ENCODE measurements around the gene RHOA.
"Not testable (repeated sequence)": the region's sequence is repeated elsewhere in the genome, so short reads cannot be mapped to it uniquely, and the experiment has no call there.

Gene RHOA

GRCh38 chr3:49370585-49371290, 41.0 kb downstream of the RHOA start:
- Mint-ChIP-seq H3K4me1 (peaks cover 9% of the 10 kb centered on the region), H3K27ac (peak overlapping the region; percentile 18), H3K36me3 (peaks cover 27% of the 10 kb centered on the region), H3K4me3 (no peak overlapping the region), H3K27me3 (no peaks in the 10 kb centered on the region), H3K9me3 (no peaks in the 10 kb centered on the region)
- ATAC-seq (ENCODE audit: low read depth) (no peak), DNase-seq (ENCODE audit: low spot score in 2 of 2) (no peak)

GRCh38 chr3:49362561-49362960, 49.2 kb downstream of the RHOA start:
- no peaks in the 10 kb centered on the region for H3K27me3 Mint-ChIP-seq
- H3K27ac Mint-ChIP-seq: peak overlapping the region; percentile 47
- DNase-seq (ENCODE audit: low spot score in 2 of 2) (no peak), ATAC-seq (ENCODE audit: low read depth) (no peak)
- H3K9me3 Mint-ChIP-seq: no peaks in the 10 kb centered on the region
- H3K36me3 Mint-ChIP-seq: peaks cover 12% of the 10 kb centered on the region
- H3K4me1 Mint-ChIP-seq: peaks cover 4% of the 10 kb centered on the region
- no peak overlapping the region for H3K4me3 Mint-ChIP-seq

- peaks cover 11% of the 10 kb centered on the region for H3K4me1 Mint-ChIP-seq
- H3K27me3 Mint-ChIP-seq: no peaks in the 10 kb centered on the region
- H3K36me3 Mint-ChIP-seq: peaks cover 13% of the 10 kb centered on the region
- ATAC-seq (ENCODE audit: low read depth) (no peak), DNase-seq (ENCODE audit: low spot score in 2 of 2) (no peak)
- no peak overlapping the region for H3K4me3 Mint-ChIP-seq
- H3K27ac Mint-ChIP-seq: peak overlapping the region; percentile 91
- H3K9me3 Mint-ChIP-seq: no peaks in the 10 kb centered on the region
Measured at GRCh38 chr3:49359623-49360022, 52.2 kb downstream of the RHOA start.

- no peaks in the 10 kb centered on the region for H3K27me3 Mint-ChIP-seq
- no peaks in the 10 kb centered on the region for H3K9me3 Mint-ChIP-seq
- H3K27ac Mint-ChIP-seq: peak overlapping the region; percentile 91
- no peak for DNase-seq (ENCODE audit: low spot score in 2 of 2)
- H3K36me3 Mint-ChIP-seq: peaks cover 14% of the 10 kb centered on the region
- H3K4me1 Mint-ChIP-seq: peaks cover 12% of the 10 kb centered on the region
- peak overlapping the region; percentile 97 for H3K4me3 Mint-ChIP-seq
- ATAC-seq (ENCODE audit: low read depth): no peak
Measured at GRCh38 chr3:49358884-49359225, 52.9 kb downstream of the RHOA start.

GRCh38 chr3:49358217-49358883, 53.4 kb downstream of the RHOA start, which contains the start of gene GPX1:
TSS of gene GPX1 (minus strand) at chr3:49358353. CDS start at chr3:49358278, 75 bp downstream.
- peaks cover 14% of the 10 kb centered on the region for H3K36me3 Mint-ChIP-seq
- ATAC-seq (ENCODE audit: low read depth) (peak; percentile 65), DNase-seq (ENCODE audit: low spot score in 2 of 2) (peak; percentile 42 to 52)
- no peaks in the 10 kb centered on the region for H3K27me3 Mint-ChIP-seq
- peak within 1 kb of the TSS; percentile 91 for H3K27ac Mint-ChIP-seq
- H3K4me3 Mint-ChIP-seq: peak within 1 kb of the TSS; percentile 97
- no peaks in the 10 kb centered on the region for H3K9me3 Mint-ChIP-seq
- peaks cover 12% of the 10 kb centered on the region for H3K4me1 Mint-ChIP-seq

GRCh38 chr3:49357443-49358216, 54.1 kb downstream of the RHOA start:
- H3K4me1 Mint-ChIP-seq: peaks cover 17% of the 10 kb centered on the region
- DNase-seq (ENCODE audit: low spot score in 2 of 2) (peak; percentile 18 to 49), ATAC-seq (ENCODE audit: low read depth) (peak; percentile 34)
- peak overlapping the region; percentile 91 for H3K27ac Mint-ChIP-seq
- H3K27me3 Mint-ChIP-seq, H3K9me3 Mint-ChIP-seq: not testable (repeated sequence)
- H3K36me3 Mint-ChIP-seq: peaks cover 13% of the 10 kb centered on the region
- H3K4me3 Mint-ChIP-seq: peak overlapping the region; percentile 97

- not testable (repeated sequence) for H3K9me3 Mint-ChIP-seq, H3K27me3 Mint-ChIP-seq, H3K36me3 Mint-ChIP-seq
- peak overlapping the region; percentile 97 for H3K4me3 Mint-ChIP-seq
- H3K4me1 Mint-ChIP-seq: peaks cover 20% of the 10 kb centered on the region
- DNase-seq (ENCODE audit: low spot score in 2 of 2) (peak in 1 of 2 donors; percentile 54), ATAC-seq (ENCODE audit: low read depth) (peak; percentile 78)
- peak overlapping the region; percentile 91 for H3K27ac Mint-ChIP-seq
Measured at GRCh38 chr3:49357095-49357442, 54.7 kb downstream of the RHOA start.

GRCh38 chr3:49352890-49353421, 58.8 kb downstream of the RHOA start:
- no peak overlapping the region for H3K4me3 Mint-ChIP-seq
- H3K4me1 Mint-ChIP-seq: peaks cover 24% of the 10 kb centered on the region
- no peaks in the 10 kb centered on the region for H3K27me3 Mint-ChIP-seq
- DNase-seq (ENCODE audit: low spot score in 2 of 2) (no peak), ATAC-seq (ENCODE audit: low read depth) (no peak)
- no peaks in the 10 kb centered on the region for H3K9me3 Mint-ChIP-seq
- peak overlapping the region; percentile 32 for H3K27ac Mint-ChIP-seq
- peaks cover 8% of the 10 kb centered on the region for H3K36me3 Mint-ChIP-seq

- ATAC-seq (ENCODE audit: low read depth): no peak
- Mint-ChIP-seq H3K36me3 (peaks cover 8% of the 10 kb centered on the region), H3K4me1 (peaks cover 20% of the 10 kb centered on the region), H3K27me3 (no peaks in the 10 kb centered on the region), H3K27ac (peak overlapping the region; percentile 51), H3K9me3 (no peaks in the 10 kb centered on the region), H3K4me3 (no peak overlapping the region)
- no peak for DNase-seq (ENCODE audit: low spot score in 2 of 2)
Measured at GRCh38 chr3:49352281-49352680, 59.5 kb downstream of the RHOA start.

GRCh38 chr3:49351521-49352011, 60.2 kb downstream of the RHOA start:
- H3K9me3 Mint-ChIP-seq: no peaks in the 10 kb centered on the region
- peak overlapping the region; percentile 51 for H3K27ac Mint-ChIP-seq
- no peaks in the 10 kb centered on the region for H3K27me3 Mint-ChIP-seq
- ATAC-seq (ENCODE audit: low read depth) (no peak), DNase-seq (ENCODE audit: low spot score in 2 of 2) (no peak)
- H3K36me3 Mint-ChIP-seq: peaks cover 8% of the 10 kb centered on the region
- peak overlapping the region; percentile 25 for H3K4me3 Mint-ChIP-seq
- peaks cover 24% of the 10 kb centered on the region for H3K4me1 Mint-ChIP-seq

- H3K4me3 Mint-ChIP-seq: no peak overlapping the region
- DNase-seq (ENCODE audit: low spot score in 2 of 2) (no peak), ATAC-seq (ENCODE audit: low read depth) (no peak)
- peaks cover 25% of the 10 kb centered on the region for H3K4me1 Mint-ChIP-seq
- no peaks in the 10 kb centered on the region for H3K27me3 Mint-ChIP-seq
- H3K9me3 Mint-ChIP-seq: no peaks in the 10 kb centered on the region
- no peak overlapping the region for H3K27ac Mint-ChIP-seq
- peaks cover 3% of the 10 kb centered on the region for H3K36me3 Mint-ChIP-seq
Measured at GRCh38 chr3:49349348-49350114, 62.2 kb downstream of the RHOA start.

- not testable (repeated sequence) for H3K36me3 Mint-ChIP-seq; H3K27me3 Mint-ChIP-seq; H3K27ac Mint-ChIP-seq; H3K9me3 Mint-ChIP-seq; H3K4me3 Mint-ChIP-seq; ATAC-seq (ENCODE audit: low read depth); DNase-seq (ENCODE audit: low spot score in 2 of 2)
- H3K4me1 Mint-ChIP-seq: peaks cover 25% of the 10 kb centered on the region
Measured at GRCh38 chr3:49348361-49348760, 63.4 kb downstream of the RHOA start.

- no peak overlapping the region for H3K27ac Mint-ChIP-seq
- H3K36me3 Mint-ChIP-seq: no peaks in the 10 kb centered on the region
Measured at GRCh38 chr3:49346797-49347251, 65.0 kb downstream of the RHOA start.

More at GRCh38 chr3:49346797-49347251, 65.0 kb downstream of the RHOA start:
- no peak overlapping the region for H3K4me3 Mint-ChIP-seq
- peaks cover 26% of the 10 kb centered on the region for H3K4me1 Mint-ChIP-seq
- no peaks in the 10 kb centered on the region for H3K27me3 Mint-ChIP-seq
- ATAC-seq (ENCODE audit: low read depth): no peak
- no peaks in the 10 kb centered on the region for H3K9me3 Mint-ChIP-seq
- no peak for DNase-seq (ENCODE audit: low spot score in 2 of 2)

Data from memory B cell (primary cell).